GM21576 (cell line): ENCODE results near the gene DHRS7B.

Experiments used
- ATAC-seq: cut with Tn5 transposase; IDR thresholded peaks from one replicate; pipeline ENCODE4 v1.9.1; 2021; ENCODE audit warnings: mild to moderate bottlenecking, moderate library complexity; ENCODE audit not compliant: unreplicated experiment

The DHRS7B gene

DNA sequence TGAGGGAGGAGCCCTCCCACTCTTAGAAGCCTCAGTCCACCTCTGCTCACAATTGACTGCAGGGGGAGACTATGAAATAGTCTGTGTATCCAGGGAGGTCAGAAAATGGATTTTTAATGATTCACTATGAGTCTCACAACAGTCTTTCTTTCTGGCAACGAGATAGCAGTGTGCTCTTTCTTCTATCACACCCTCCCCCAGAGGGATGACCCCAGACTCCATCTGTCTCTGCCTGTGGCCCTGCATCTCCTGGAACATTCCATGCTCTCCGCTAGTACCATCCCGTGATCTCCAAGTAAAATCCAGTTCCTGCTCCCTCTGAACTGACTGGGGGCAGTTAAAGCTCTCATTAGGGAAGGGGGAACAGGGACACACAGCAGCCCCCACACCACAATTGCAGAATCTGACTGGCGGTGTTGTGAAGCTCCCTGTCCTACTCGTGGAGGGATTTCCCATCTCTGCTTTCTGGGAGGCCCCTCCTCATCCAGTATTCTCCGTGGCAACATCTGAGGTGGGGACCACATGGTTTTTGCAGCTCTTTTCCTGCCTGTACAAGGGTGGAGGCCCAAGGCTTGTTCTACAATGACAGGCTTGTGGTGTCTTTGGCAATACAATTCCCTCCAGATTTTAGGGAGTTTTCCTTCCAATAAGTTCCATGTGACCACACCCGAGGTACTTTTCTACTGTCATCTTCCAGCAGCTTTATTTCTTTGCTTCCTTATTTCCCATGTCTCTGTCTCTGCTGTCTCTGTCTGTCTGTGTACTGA lies 107.0 kb downstream of the DHRS7B start:
- ATAC-seq = no peak

- ATAC-seq = no peak
These were observed 109.2 kb downstream of the DHRS7B start for GRCh38 chr17:21235921-21236320.

- ATAC-seq = no peak
These were observed 113.1 kb downstream of the DHRS7B start for GRCh38 chr17:21239680-21240368.

DNA sequence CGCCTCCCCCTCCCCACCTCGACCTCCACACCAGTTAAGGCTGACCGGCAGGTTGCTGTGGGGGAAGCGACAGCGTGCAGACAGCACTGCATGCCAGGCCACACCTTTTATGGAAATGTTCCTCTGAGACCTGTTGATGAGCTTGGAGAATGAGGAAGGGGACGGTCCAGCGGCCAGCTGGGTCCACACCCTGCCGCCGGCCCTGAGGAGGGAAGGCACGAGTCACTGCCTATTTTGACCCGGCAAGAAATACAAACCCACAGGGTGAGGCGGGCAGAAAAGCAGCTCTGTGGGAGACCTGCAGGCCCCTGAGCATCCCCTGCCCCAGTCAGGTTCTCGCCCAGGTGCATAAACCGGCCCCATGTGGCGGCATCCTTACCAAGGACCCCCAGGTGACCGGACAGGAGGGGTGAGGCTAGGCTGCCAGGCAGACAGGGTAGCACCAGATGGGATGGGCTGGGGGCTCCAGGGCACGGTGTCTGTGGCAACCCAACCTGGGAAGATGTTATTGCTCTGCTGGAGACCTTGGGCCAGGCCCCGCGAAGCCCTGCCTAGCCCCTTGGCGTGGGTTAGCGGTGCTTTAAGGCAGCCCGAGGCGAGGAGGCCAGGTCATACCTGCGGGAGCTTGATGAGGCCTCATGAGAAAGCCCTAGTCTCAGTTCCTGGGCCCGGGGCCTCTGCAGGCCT lies 113.7 kb downstream of the DHRS7B start:
- no peak for ATAC-seq
